HEK293 (cell line): ENCODE measurements around the gene MICAL3.

ENCODE experiments used
- CTCF ChIA-PET: fragments of 350-600 bp; formaldehyde crosslinking; extraction: SDS; loops from one replicate; lab custom pipeline; 2021; ENCODE audit warnings: antibody characterized with exemption; lab: Yijun Ruan, JAX
- POLR2A ChIA-PET: fragments of 300-600 bp; formaldehyde crosslinking; extraction: SDS; loops from one replicate; lab custom pipeline; 2020; ENCODE audit warnings: antibody characterized with exemption, inconsistent platforms; lab: Yijun Ruan, JAX
- H3K27ac ChIP-seq: fragments of 200-500 bp; sonication (Bioruptor generic); 2 replicates; pipeline ENCODE4 v1.5.1; 2014; ENCODE audit warnings: low read depth, low read length, control low read depth, inconsistent platforms; ENCODE audit errors: extremely low read depth
- H3K36me3 ChIP-seq, 2 experiments: fragments of 200-500 bp in 1 of 2; sonication (Bioruptor generic) in 1 of 2; 1 replicate in 1 of 2; 2 replicates in 1 of 2; pipeline ENCODE4 v1.5.1; 2014 to 2017; ENCODE audit warnings: inconsistent platforms in 2 of 2, low read length in 2 of 2; ENCODE audit not compliant: control insufficient read depth in 2 of 2, insufficient read depth in 1 of 2
- H3K4me1 ChIP-seq: fragments of 200-500 bp; sonication (Bioruptor generic); 2 replicates; pipeline ENCODE4 v1.5.1; 2014; ENCODE audit warnings: mild to moderate bottlenecking, low read length, inconsistent platforms; ENCODE audit not compliant: control insufficient read depth, insufficient read depth
- H3K4me3 ChIP-seq: 2 replicates; pipeline ENCODE4 v1.5.1; 2011; ENCODE audit warnings: low read depth, mild to moderate bottlenecking, control low read depth, low read length, moderate library complexity
- H3K9me3 ChIP-seq: fragments of 200-500 bp; sonication (Bioruptor generic); 2 replicates; pipeline ENCODE4 v1.5.1; 2014; ENCODE audit warnings: low read depth, low read length, inconsistent platforms; ENCODE audit not compliant: control insufficient read depth, insufficient read depth
- AEBP2 ChIP-seq: fragments of 450-650 bp; formaldehyde crosslinking; IDR thresholded peaks from 2 replicates; pipeline ENCODE4 v1.5.1; 2016; ENCODE audit warnings: missing biosample characterization, missing genetic modification characterization, borderline replicate concordance
- BCL6B ChIP-seq: fragments of 450-650 bp; formaldehyde crosslinking; IDR thresholded peaks from 2 replicates; pipeline ENCODE4 v1.5.1; 2017; ENCODE audit warnings: missing biosample characterization, missing genetic modification characterization
- KLF9 ChIP-seq: fragments of 450-650 bp; formaldehyde crosslinking; IDR thresholded peaks from 2 replicates; pipeline ENCODE4 v1.5.1; 2016; ENCODE audit warnings: missing biosample characterization, missing genetic modification characterization, low read depth
- PATZ1 ChIP-seq: fragments of 450-650 bp; formaldehyde crosslinking; IDR thresholded peaks from 2 replicates; pipeline ENCODE4 v1.5.1; 2016; ENCODE audit warnings: missing biosample characterization, missing genetic modification characterization
- PRDM4 ChIP-seq: fragments of 450-650 bp; formaldehyde crosslinking; IDR thresholded peaks from 2 replicates; pipeline ENCODE4 v1.5.1; 2017; ENCODE audit warnings: missing biosample characterization, missing genetic modification characterization
- SP7 ChIP-seq: fragments of 450-650 bp; formaldehyde crosslinking; IDR thresholded peaks from 2 replicates; pipeline ENCODE4 v1.5.1; 2016; ENCODE audit warnings: missing biosample characterization, missing genetic modification characterization
- YY2 ChIP-seq: fragments of 450-650 bp; formaldehyde crosslinking; IDR thresholded peaks from 2 replicates; pipeline ENCODE4 v1.5.1; 2016; ENCODE audit warnings: missing biosample characterization, missing genetic modification characterization
- ZBTB17 ChIP-seq: fragments of 450-650 bp; formaldehyde crosslinking; IDR thresholded peaks from 2 replicates; pipeline ENCODE4 v1.5.1; 2016; ENCODE audit warnings: missing biosample characterization, missing genetic modification characterization
- ZBTB20 ChIP-seq: fragments of 450-650 bp; formaldehyde crosslinking; IDR thresholded peaks from 2 replicates; pipeline ENCODE4 v1.5.1; 2016; ENCODE audit warnings: missing biosample characterization, missing genetic modification characterization
- ZFHX2 ChIP-seq: fragments of 450-650 bp; formaldehyde crosslinking; conservative IDR thresholded peaks from 2 replicates; pipeline ENCODE4 v1.5.1; 2016; ENCODE audit warnings: missing biosample characterization, missing genetic modification characterization
- ZIC2 ChIP-seq: fragments of 450-650 bp; formaldehyde crosslinking; IDR thresholded peaks from 2 replicates; pipeline ENCODE4 v1.5.1; 2016; ENCODE audit warnings: missing biosample characterization, missing genetic modification characterization
- ZNF280D ChIP-seq: fragments of 450-650 bp; formaldehyde crosslinking; IDR thresholded peaks from 2 replicates; pipeline ENCODE4 v1.5.1; 2016; ENCODE audit warnings: missing biosample characterization, missing genetic modification characterization
- ZNF398 ChIP-seq: fragments of 450-650 bp; formaldehyde crosslinking; IDR thresholded peaks from 2 replicates; pipeline ENCODE4 v1.5.1; 2017; ENCODE audit warnings: missing biosample characterization, missing genetic modification characterization
- ZNF473 ChIP-seq: fragments of 450-650 bp; formaldehyde crosslinking; IDR thresholded peaks from 2 replicates; pipeline ENCODE4 v1.5.1; 2017; ENCODE audit warnings: missing biosample characterization, missing genetic modification characterization
- ZNF549 ChIP-seq: fragments of 450-650 bp; IDR thresholded peaks from 2 replicates; pipeline ENCODE4 v1.5.1; 2018; ENCODE audit warnings: missing biosample characterization, missing genetic modification characterization, mild to moderate bottlenecking, inconsistent platforms, moderate library complexity
- ZNF580 ChIP-seq: fragments of 450-650 bp; formaldehyde crosslinking; IDR thresholded peaks from 2 replicates; pipeline ENCODE4 v1.5.1; 2016; ENCODE audit warnings: missing biosample characterization, missing genetic modification characterization
- ZNF623 ChIP-seq: fragments of 450-650 bp; formaldehyde crosslinking; IDR thresholded peaks from 2 replicates; pipeline ENCODE4 v1.5.1; 2016; ENCODE audit warnings: missing biosample characterization, missing genetic modification characterization
- ZNF692 ChIP-seq: fragments of 450-650 bp; formaldehyde crosslinking; IDR thresholded peaks from 2 replicates; pipeline ENCODE4 v1.5.1; 2016; ENCODE audit warnings: missing biosample characterization, missing genetic modification characterization
- ZNF76 ChIP-seq: fragments of 450-650 bp; formaldehyde crosslinking; IDR thresholded peaks from 2 replicates; pipeline ENCODE4; 2016; ENCODE audit warnings: low read depth, missing biosample characterization, missing genetic modification characterization, borderline replicate concordance
- ZSCAN5A ChIP-seq: fragments of 450-650 bp; formaldehyde crosslinking; IDR thresholded peaks from 2 replicates; pipeline ENCODE4 v1.5.1; 2016; ENCODE audit warnings: missing biosample characterization, missing genetic modification characterization

The MICAL3 gene

GRCh38 chr22:17781319-17782031, 242.9 kb downstream of the MICAL3 start:
- ChIA-PET CTCF (interaction anchor here (0.6 to 1.3 kb wide), 4 partner anchors 38 to 41 kb away, joined by 3 to 6 read pairs (median 4); no protein-coding TSS in a partner anchor), POLR2A (no interaction called here)
- no peaks in the 10 kb centered on the region for H3K9me3 ChIP-seq
- H3K4me1 ChIP-seq, result peaks cover 3% of the 10 kb centered on the region; the same call in 1 of the 2 replicates
- no peak overlapping the region for H3K4me3 ChIP-seq
- H3K36me3 ChIP-seq, result no peaks in the 10 kb centered on the region
- no peak overlapping the region for H3K27ac ChIP-seq
- TF ChIP-seq PATZ1 (tag by site-specific recombination) (0 out of 2 replicates have a peak, but pooled peaks have one; percentile 44), PRDM4 (tag by site-specific recombination) (no peak), ZNF623 (no peak), KLF9 (tag by site-specific recombination) (0 out of 2 replicates have a peak, but pooled peaks have one; percentile 30), ZFHX2 (tag by site-specific recombination) (no peak; the same call in 1 of the 2 replicates), AEBP2 (no peak), ZIC2 (tag by site-specific recombination) (peak; percentile 93), YY2 (no peak), ZNF398 (tag by site-specific recombination) (0 out of 2 replicates have a peak, but pooled peaks have one; percentile 12), ZNF76 (no peak), ZNF473 (tag by site-specific recombination) (no peak), ZNF580 (tag by site-specific recombination) (no peak), BCL6B (tag by site-specific recombination) (no peak), ZBTB20 (peak; percentile 56), ZBTB17 (peak; percentile 55), ZNF280D (tag by site-specific recombination) (no peak), ZNF549 (no peak), ZSCAN5A (tag by site-specific recombination) (no peak), ZNF692 (tag by site-specific recombination) (no peak), SP7 (tag by site-specific recombination) (0 out of 2 replicates have a peak, but pooled peaks have one; percentile 12)
